ENCODE results near the gene NSD1.

DNA sequence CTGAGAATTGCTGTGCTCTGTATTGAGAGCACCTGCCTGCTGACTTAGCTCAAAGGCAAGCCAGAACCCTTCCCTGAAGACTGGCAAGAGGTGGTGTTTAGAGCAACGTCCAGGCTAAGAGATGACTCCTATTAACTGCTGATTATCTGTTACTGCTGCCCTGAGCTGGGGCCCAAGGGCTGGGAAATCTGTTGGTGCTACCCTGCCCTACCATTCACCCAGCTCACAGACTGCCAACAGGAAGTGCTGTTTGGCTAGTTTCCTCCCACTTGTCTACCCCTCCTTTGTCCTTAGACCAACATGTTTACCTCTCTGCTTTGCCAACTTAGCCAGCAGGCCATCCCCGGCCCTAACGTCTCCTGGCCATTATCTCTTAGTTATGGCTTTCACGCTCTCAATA lies 163.0 kb downstream of the NSD1 start:
- TF ChIP-seq, protein P1, sequence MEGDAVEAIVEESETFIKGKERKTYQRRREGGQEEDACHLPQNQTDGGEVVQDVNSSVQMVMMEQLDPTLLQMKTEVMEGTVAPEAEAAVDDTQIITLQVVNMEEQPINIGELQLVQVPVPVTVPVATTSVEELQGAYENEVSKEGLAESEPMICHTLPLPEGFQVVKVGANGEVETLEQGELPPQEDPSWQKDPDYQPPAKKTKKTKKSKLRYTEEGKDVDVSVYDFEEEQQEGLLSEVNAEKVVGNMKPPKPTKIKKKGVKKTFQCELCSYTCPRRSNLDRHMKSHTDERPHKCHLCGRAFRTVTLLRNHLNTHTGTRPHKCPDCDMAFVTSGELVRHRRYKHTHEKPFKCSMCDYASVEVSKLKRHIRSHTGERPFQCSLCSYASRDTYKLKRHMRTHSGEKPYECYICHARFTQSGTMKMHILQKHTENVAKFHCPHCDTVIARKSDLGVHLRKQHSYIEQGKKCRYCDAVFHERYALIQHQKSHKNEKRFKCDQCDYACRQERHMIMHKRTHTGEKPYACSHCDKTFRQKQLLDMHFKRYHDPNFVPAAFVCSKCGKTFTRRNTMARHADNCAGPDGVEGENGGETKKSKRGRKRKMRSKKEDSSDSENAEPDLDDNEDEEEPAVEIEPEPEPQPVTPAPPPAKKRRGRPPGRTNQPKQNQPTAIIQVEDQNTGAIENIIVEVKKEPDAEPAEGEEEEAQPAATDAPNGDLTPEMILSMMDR (conservative IDR thresholded peaks at IDR 0.05 in 1 of 2, IDR thresholded peaks at IDR 0.05 in 1 of 2; ENCODE audit: low read depth in 1 of 2, low read length in 2 of 2) = no peak
- TF ChIP-seq EZH2 (IDR thresholded peaks at IDR 0.05; ENCODE audit: low read length, missing control alignments) = no peak

Data from fibroblast of lung (primary cell).